Activated CD8-positive, alpha-beta T cell treated with anti-CD3 and anti-CD28 coated beads, Interleukin-2, amount 10 ng/mL, durations not matched to agents 7 days and 5 days (primary cell): ENCODE results near the gene HDAC9. TPM values are rescaled to one million over a fixed set of nuclear protein-coding genes. Genes with fewer than 3 reads are reported as not detected.

Source experiments
- ATAC-seq: fragments of 150-1000 bp; cut with Tn5 transposase; one replicate; pipeline ENCODE4 v1.10.0; 2021; ENCODE audit warnings: moderate library complexity
- CTCF ChIA-PET: fragments of 350-600 bp; sonication (Branson Sonifier 250); formaldehyde crosslinking; loops from one replicate; lab custom pipeline; 2021; ENCODE audit warnings: antibody characterized with exemption; lab: Charles Lee
- POLR2A ChIA-PET: fragments of 350-600 bp; sonication (Branson Sonifier 250); formaldehyde crosslinking; loops from one replicate; lab custom pipeline; 2021; ENCODE audit warnings: antibody characterized with exemption; lab: Charles Lee
- DNase-seq: peaks from one replicate; pipeline ENCODE4 v3.0.0-alpha.2; 2020
- H3K27ac Mint-ChIP-seq: one replicate; pipeline ENCODE4 v1.8.0; 2021; ENCODE audit warnings: mild to moderate bottlenecking, mixed read lengths
- H3K27me3 Mint-ChIP-seq: one replicate; pipeline ENCODE4 v1.8.0; 2021; ENCODE audit warnings: low read depth, mixed read lengths
- H3K36me3 Mint-ChIP-seq: one replicate; pipeline ENCODE4 v1.8.0; 2021; ENCODE audit warnings: low read depth, mixed read lengths
- H3K4me1 Mint-ChIP-seq: one replicate; pipeline ENCODE4 v1.8.0; 2021; ENCODE audit warnings: low read depth, mixed read lengths
- H3K4me3 Mint-ChIP-seq: one replicate; pipeline ENCODE4 v1.8.0; 2021; ENCODE audit warnings: mild to moderate bottlenecking, mixed read lengths
- H3K9me3 Mint-ChIP-seq: one replicate; pipeline ENCODE4 v1.8.0; 2022; ENCODE audit warnings: mixed read lengths; ENCODE audit not compliant: insufficient read depth
- total RNA-seq, 2 experiments: library from RNA; stranded (reverse); gene quantifications; one replicate each; pipeline ENCODE4 v1.2.3, GENCODE V29; 2021

HDAC9 gene
- total RNA-seq, 2 experiments from 2014 or later: 0.92 to 1.4 TPM

DNA sequence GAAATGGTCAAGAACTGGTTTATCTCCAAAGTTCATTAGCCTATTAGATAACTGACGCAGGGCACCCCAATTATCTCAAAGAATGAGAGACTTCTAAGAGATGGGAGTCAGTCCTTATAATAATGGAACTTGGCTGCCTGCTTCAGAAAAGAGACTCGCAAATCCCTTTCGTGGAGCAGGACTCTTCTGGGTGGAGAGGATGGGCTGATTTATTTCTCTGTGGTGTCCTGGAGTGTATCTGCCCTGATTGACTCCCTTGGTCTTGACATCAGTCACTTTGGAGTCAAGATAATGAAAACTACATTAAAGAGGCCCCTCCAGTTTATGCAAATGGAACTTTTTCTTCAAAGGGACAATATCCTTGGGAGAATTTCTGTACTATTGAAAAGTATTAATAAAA, 198.9 kb downstream of the HDAC9 start:
- no peak for DNase-seq
- no peak for ATAC-seq
- no peak overlapping the region for H3K4me3 Mint-ChIP-seq
- ChIA-PET POLR2A (no interaction called here), CTCF (no interaction called here)
- H3K27me3 Mint-ChIP-seq: no peaks in the 10 kb centered on the region
- H3K36me3 Mint-ChIP-seq: no peaks in the 10 kb centered on the region
- H3K9me3 Mint-ChIP-seq: no peaks in the 10 kb centered on the region
- H3K27ac Mint-ChIP-seq: no peak overlapping the region
- H3K4me1 Mint-ChIP-seq: no peaks in the 10 kb centered on the region

DNA sequence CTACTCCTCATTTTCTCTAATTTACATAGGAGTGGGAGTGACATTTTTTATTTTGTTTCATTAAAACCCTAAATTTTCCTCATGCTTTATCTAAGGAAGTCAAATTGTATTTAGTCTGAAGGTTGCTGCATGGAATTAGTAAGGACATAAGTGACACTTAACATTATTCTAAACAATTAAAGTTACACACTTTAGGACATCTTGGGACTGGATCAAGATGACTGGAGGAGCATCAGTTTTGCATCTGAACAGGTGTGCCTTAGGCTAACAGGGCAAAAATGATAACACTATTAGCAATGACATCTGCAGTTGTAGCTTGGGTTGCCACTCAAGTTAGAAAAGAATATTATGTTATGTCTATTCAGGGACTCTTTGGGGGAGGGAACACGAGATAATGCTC, 199.4 kb downstream of the HDAC9 start:
- Mint-ChIP-seq H3K27ac (no peak overlapping the region), H3K9me3 (no peaks in the 10 kb centered on the region), H3K4me1 (no peaks in the 10 kb centered on the region), H3K4me3 (no peak overlapping the region), H3K27me3 (no peaks in the 10 kb centered on the region), H3K36me3 (no peaks in the 10 kb centered on the region)
- DNase-seq: no peak
- CTCF ChIA-PET: no interaction called here
- POLR2A ChIA-PET: no interaction called here
- no peak for ATAC-seq

DNA sequence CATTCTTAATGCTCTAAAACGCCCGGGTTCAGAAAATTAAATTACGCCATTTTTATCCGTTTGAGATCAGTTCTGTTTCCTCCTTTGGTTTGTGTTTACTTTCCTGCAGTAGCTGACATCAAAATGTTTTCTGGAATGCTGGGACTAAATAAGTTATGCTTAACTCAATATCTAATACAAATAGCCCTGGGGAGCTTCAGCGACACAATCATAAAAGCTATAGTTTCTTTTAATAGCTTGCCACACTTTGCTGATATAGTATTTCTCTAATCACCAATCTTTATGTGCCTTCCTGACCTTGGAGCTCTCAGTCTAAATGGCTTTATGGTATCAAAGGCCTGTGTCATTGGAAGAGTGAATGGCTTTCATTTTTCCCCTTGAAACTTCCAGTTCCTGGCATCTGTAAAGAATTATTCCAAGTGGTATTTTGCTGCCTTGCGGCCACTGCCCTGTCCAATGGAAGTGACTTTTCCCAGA, 202.7 kb downstream of the HDAC9 start:
- Mint-ChIP-seq H3K9me3 (no peaks in the 10 kb centered on the region), H3K4me1 (no peaks in the 10 kb centered on the region), H3K4me3 (no peak overlapping the region), H3K36me3 (no peaks in the 10 kb centered on the region), H3K27ac (no peak overlapping the region), H3K27me3 (no peaks in the 10 kb centered on the region)
- no peak for DNase-seq
- ChIA-PET CTCF (no interaction called here), POLR2A (no interaction called here)
- ATAC-seq: no peak

DNA sequence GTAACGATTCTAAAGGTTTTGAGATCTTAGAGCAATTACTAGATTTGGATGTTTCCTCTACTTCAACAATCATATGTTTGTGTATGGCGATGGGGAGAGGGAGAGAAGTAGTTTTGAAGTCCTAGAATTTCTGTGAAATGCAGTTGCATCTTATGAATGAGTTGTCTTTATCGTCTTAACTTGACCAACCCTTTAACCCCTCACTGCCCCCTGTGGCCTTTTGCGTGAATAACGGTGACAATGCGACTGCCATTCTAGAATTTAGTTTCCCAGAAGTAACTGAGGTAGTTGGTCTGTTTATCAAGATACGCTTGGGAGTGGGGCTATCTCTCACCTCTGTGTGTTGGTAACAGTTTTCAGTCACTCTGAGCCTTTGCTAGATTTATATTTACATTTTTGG, 204.6 kb downstream of the HDAC9 start:
- ChIA-PET POLR2A (no interaction called here), CTCF (no interaction called here)
- no peak overlapping the region for H3K4me3 Mint-ChIP-seq
- H3K36me3 Mint-ChIP-seq: no peaks in the 10 kb centered on the region
- no peak overlapping the region for H3K27ac Mint-ChIP-seq
- ATAC-seq (no peak), DNase-seq (no peak)
- H3K9me3 Mint-ChIP-seq: no peaks in the 10 kb centered on the region
- H3K4me1 Mint-ChIP-seq: no peaks in the 10 kb centered on the region
- no peaks in the 10 kb centered on the region for H3K27me3 Mint-ChIP-seq

DNA sequence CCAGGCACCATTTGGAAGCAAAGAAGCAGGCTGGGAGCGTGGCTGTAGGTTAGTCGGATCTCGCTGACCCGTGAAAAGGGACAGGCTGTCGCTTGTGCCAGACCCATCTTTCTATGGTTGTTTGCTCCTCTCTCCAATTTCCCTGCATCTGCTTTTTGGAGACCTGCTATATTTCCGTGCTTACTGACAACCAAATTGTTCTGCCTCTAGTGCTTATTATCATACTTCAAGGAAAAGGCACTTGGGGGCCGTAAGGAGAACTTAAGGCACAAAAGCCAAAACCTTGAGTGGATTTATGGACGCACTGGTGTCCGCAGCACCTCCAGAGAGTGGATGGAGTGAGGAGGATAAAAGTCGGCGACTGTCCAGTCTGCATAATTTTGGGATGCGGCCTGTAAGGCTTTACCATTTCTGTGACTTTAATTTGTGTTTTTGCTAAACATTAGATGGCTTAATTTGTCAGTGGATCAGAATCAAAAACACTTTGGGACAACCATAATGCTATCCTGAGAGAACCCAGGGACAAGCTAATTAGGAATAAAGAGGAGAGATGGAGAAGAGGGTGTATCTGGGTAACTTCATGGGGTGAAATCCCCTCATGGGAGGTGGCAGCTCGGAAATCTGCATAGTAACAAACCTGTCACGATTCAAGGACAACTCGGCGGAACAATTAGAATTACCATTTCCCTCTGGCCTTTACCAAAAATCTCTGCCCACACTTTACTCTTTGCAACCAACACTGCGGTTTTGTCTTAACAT, 206.7 kb downstream of the HDAC9 start:
- Mint-ChIP-seq H3K36me3 (no peaks in the 10 kb centered on the region), H3K27ac (no peak overlapping the region), H3K4me3 (no peak overlapping the region), H3K4me1 (no peaks in the 10 kb centered on the region), H3K27me3 (no peaks in the 10 kb centered on the region), H3K9me3 (no peaks in the 10 kb centered on the region)
- DNase-seq (no peak), ATAC-seq (no peak)
- POLR2A ChIA-PET: no interaction called here
- CTCF ChIA-PET: no interaction called here

DNA sequence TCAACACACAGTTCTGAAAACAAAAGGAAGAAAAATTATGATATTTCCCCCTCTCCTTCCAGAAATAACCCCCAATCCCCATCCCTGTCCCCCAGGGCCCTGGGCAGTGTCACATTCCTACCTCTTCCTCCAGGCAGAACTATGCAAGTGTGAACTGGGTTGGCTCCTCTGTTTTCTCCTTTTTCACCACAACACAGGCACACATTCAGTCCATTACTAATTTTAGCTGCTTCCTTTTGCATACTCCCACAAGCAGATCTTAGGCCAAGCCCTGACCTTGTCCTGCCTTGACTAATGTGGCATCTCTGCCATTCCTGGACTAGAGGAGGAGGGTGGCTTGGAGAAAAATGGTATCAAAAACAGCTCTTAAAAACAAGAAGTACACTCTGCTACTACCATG, 208.1 kb downstream of the HDAC9 start:
- no peaks in the 10 kb centered on the region for H3K36me3 Mint-ChIP-seq
- H3K27ac Mint-ChIP-seq: no peak overlapping the region
- POLR2A ChIA-PET: no interaction called here
- ATAC-seq: no peak
- no peaks in the 10 kb centered on the region for H3K4me1 Mint-ChIP-seq
- DNase-seq: no peak
- no peak overlapping the region for H3K4me3 Mint-ChIP-seq
- CTCF ChIA-PET: no interaction called here
- H3K9me3 Mint-ChIP-seq: no peaks in the 10 kb centered on the region
- H3K27me3 Mint-ChIP-seq: no peaks in the 10 kb centered on the region

DNA sequence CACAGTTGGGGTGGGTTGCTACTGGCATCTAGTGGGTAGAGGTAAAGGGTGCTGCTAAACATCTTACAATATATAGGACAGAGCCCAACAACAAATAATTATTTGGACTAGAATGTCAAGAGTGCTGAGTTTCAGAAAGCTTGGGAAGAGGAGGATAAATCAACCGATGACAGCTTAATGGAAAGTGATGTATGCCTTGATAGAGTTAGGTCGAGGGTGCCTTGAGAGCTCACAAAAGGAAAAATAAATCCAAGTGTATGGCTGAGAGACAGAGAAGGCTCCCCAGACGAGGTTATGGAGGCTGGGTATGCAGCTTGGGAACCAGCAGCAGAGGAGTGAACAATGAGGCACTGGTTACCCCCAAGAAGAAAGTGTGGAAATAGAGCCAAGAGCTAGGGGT, 211.1 kb downstream of the HDAC9 start:
- H3K9me3 Mint-ChIP-seq: no peaks in the 10 kb centered on the region
- no peaks in the 10 kb centered on the region for H3K36me3 Mint-ChIP-seq
- POLR2A ChIA-PET: no interaction called here
- no peak overlapping the region for H3K27ac Mint-ChIP-seq
- CTCF ChIA-PET: interaction anchor here (1.0 kb wide), 1 partner anchor 117 kb away, joined by 3 read pairs; no protein-coding TSS in a partner anchor
- H3K4me3 Mint-ChIP-seq: no peak overlapping the region
- no peaks in the 10 kb centered on the region for H3K27me3 Mint-ChIP-seq
- DNase-seq (no peak), ATAC-seq (no peak)
- no peaks in the 10 kb centered on the region for H3K4me1 Mint-ChIP-seq

DNA sequence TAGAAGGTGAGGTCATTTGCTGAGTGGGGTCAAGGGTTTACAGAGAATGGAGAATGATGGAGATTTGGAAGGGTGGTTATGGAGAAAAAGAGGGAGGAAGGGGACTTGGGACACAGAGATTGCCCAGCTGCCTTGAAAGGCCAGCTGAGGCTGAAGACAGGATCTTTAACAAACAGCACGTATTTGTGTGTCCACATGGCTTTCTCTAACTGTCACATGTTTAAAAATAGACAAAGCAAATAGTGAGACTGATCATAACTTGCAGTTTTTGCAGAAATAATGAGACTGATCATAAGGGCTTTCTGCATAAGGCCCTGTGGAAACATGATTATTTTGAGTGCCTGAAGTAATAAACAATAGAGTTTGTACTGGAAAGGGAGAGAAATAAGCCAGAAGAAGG, 212.7 kb downstream of the HDAC9 start:
- H3K27me3 Mint-ChIP-seq: no peaks in the 10 kb centered on the region
- no peak overlapping the region for H3K4me3 Mint-ChIP-seq
- ChIA-PET POLR2A (no interaction called here), CTCF (no interaction called here)
- H3K27ac Mint-ChIP-seq: no peak overlapping the region
- no peaks in the 10 kb centered on the region for H3K36me3 Mint-ChIP-seq
- no peak for ATAC-seq
- no peak for DNase-seq
- no peaks in the 10 kb centered on the region for H3K4me1 Mint-ChIP-seq
- H3K9me3 Mint-ChIP-seq: no peaks in the 10 kb centered on the region

DNA sequence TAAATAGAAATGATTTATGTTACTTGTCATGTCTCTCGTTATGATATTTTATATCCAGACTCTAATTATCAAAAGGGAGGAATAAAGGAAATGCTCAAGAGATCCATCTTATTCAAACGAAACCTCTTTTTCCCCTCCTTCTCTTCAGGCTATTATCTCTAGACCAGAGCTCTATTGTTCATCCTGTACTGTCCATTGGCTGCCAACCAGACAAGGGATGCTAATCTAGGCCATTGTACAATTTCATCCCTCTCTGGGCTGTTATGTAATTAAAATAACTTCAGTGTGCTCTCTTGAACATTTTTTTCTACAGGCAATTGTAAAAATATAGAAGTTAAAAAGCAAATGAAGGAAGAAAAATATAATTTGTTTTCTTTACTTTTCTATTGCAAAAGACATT, 220.4 kb downstream of the HDAC9 start:
- Mint-ChIP-seq H3K27ac (no peak overlapping the region), H3K36me3 (no peaks in the 10 kb centered on the region), H3K4me3 (no peak overlapping the region), H3K4me1 (no peaks in the 10 kb centered on the region), H3K9me3 (no peaks in the 10 kb centered on the region), H3K27me3 (no peaks in the 10 kb centered on the region)
- ChIA-PET CTCF (no interaction called here), POLR2A (no interaction called here)
- no peak for ATAC-seq
- DNase-seq: no peak

DNA sequence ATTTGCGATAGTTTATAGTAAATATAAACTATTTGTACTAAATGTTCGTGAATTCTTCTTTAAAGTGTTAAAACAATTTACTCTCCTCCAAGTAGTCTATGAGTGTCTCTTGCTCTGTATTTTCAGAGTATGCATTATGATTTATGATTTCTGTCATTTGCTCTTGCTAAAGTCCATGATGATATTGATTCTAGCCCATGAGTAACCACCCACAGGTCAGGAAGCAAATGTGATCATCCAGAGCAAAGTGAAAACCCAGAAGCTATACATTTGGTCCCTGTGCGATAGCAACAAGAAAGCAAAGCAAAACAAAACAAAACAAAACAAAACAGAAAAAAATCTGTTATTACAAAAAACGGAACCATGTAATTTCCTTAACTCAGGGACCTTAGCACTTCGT, 225.9 kb downstream of the HDAC9 start:
- Mint-ChIP-seq H3K4me3 (no peak overlapping the region), H3K27ac (no peak overlapping the region), H3K36me3 (no peaks in the 10 kb centered on the region), H3K27me3 (no peaks in the 10 kb centered on the region), H3K9me3 (no peaks in the 10 kb centered on the region), H3K4me1 (no peaks in the 10 kb centered on the region)
- ChIA-PET CTCF (no interaction called here), POLR2A (no interaction called here)
- DNase-seq (no peak), ATAC-seq (no peak)

DNA sequence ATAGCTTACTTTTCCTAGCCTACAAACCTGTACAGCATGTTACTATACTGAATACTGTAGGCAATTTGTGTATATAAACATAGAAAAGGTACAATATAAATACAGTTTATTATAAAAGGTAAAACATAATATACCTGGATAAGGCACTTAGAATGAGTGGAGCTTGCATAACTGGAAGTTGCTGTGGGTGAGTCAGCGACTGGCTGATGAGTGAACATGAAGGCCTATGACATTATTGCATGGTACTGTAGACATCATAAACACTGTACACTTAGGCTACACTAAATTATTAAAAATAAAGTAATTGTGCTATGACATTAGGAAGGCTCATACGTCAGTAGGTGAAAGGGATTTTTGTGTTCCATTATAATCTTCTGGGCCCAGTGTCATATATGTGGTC, 228.8 kb downstream of the HDAC9 start:
- ChIA-PET POLR2A (no interaction called here), CTCF (interaction anchor here (1.0 kb wide), 1 partner anchor 10 kb away, joined by 3 read pairs; no protein-coding TSS in a partner anchor)
- Mint-ChIP-seq H3K9me3 (no peaks in the 10 kb centered on the region), H3K27ac (no peak overlapping the region), H3K4me3 (no peak overlapping the region), H3K27me3 (no peaks in the 10 kb centered on the region), H3K36me3 (no peaks in the 10 kb centered on the region), H3K4me1 (no peaks in the 10 kb centered on the region)
- DNase-seq (no peak), ATAC-seq (no peak)

DNA sequence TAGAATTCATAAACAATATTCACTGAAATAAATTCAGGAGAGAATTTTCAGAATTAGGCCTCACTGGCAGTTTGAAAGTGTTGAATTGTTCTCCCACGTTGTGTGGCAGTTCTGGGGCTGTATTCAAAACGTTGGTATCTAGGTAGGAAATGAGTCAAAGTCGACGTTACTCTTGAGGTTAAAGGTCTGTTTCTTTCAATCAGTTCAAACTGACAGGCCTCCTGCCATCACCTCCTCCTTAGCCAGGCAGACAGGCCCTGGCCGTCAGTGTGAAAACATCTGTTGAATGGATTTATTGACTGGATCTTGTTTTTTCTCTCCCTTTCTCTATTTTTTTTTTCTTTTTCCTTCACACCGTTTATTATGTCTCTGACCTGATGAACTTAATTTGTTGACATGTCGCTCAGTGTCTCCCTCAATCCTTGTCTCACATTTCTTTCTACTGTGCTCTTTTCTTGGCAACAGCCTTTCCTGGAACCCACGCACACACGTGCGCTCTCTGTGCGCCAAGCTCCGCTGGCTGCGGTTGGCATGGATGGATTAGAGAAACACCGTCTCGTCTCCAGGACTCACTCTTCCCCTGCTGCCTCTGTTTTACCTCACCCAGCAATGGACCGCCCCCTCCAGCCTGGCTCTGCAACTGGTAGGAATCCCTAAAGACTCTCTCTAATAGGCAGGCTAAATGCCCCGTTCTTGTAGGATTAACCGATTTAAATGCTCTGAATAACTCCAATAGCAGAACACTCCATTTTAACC, 231.7 kb downstream of the HDAC9 start:
- ChIA-PET CTCF (no interaction called here), POLR2A (no interaction called here)

More for the DNA sequence above, 231.7 kb downstream of the HDAC9 start:
- H3K36me3 Mint-ChIP-seq: no peaks in the 10 kb centered on the region
- H3K4me3 Mint-ChIP-seq: no peak overlapping the region
- H3K27me3 Mint-ChIP-seq: no peaks in the 10 kb centered on the region
- DNase-seq: no peak
- H3K4me1 Mint-ChIP-seq: no peaks in the 10 kb centered on the region
- H3K27ac Mint-ChIP-seq: no peak overlapping the region
- ATAC-seq: no peak
- H3K9me3 Mint-ChIP-seq: peaks cover 7% of the 10 kb centered on the region
